HEK293 (cell line): ENCODE results near the gene CYS1.

Source experiments
- ZBTB1 ChIP-seq: fragments of 450-650 bp; formaldehyde crosslinking; IDR thresholded peaks from 2 replicates; pipeline ENCODE4 v1.5.1; 2016; ENCODE audit warnings: missing biosample characterization, missing genetic modification characterization
- ZNF830 ChIP-seq: fragments of 450-650 bp; IDR thresholded peaks from 2 replicates; pipeline ENCODE4 v1.5.0; 2018; ENCODE audit warnings: missing biosample characterization, missing genetic modification characterization, low read depth, mild to moderate bottlenecking, moderate library complexity
- TF ChIP-seq, protein P1 (sequence below): fragments of 450-650 bp; formaldehyde crosslinking; IDR thresholded peaks from 2 replicates; pipeline ENCODE4 v1.5.1; 2017; ENCODE audit warnings: missing biosample characterization, missing genetic modification characterization
- TF ChIP-seq, protein P2 (sequence below): fragments of 450-650 bp; formaldehyde crosslinking; IDR thresholded peaks from 2 replicates; pipeline ENCODE4 v1.5.1; 2016; ENCODE audit warnings: missing biosample characterization, missing genetic modification characterization
- TF ChIP-seq, protein P3 (sequence below): fragments of 450-650 bp; formaldehyde crosslinking; IDR thresholded peaks from 2 replicates; pipeline ENCODE4 v1.5.1; 2016; ENCODE audit warnings: missing biosample characterization, missing genetic modification characterization

DNA sequence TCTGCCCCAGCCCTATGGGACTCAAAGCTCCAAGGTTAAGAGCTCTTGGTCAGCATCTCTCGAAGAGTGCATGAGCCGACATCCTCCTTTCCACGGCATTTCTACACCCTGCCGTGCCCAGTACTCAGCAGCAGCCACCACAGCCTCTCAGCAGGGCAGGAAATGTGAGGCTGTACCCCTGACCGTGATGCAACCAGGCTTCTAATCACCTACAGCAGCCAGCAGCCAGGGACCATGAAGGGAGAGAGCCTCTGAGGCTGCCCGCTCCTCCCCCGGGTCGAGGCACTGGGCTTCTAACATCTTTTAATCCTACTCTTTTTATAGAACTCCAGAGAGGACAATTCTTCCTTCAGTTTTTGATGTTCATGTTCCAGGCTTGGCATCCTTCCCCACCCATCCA, 6.5 kb downstream of the CYS1 start:
- TF ChIP-seq, protein P1, sequence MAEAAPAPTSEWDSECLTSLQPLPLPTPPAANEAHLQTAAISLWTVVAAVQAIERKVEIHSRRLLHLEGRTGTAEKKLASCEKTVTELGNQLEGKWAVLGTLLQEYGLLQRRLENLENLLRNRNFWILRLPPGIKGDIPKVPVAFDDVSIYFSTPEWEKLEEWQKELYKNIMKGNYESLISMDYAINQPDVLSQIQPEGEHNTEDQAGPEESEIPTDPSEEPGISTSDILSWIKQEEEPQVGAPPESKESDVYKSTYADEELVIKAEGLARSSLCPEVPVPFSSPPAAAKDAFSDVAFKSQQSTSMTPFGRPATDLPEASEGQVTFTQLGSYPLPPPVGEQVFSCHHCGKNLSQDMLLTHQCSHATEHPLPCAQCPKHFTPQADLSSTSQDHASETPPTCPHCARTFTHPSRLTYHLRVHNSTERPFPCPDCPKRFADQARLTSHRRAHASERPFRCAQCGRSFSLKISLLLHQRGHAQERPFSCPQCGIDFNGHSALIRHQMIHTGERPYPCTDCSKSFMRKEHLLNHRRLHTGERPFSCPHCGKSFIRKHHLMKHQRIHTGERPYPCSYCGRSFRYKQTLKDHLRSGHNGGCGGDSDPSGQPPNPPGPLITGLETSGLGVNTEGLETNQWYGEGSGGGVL (tag by site-specific recombination), result no peak
- TF ChIP-seq, protein P2, sequence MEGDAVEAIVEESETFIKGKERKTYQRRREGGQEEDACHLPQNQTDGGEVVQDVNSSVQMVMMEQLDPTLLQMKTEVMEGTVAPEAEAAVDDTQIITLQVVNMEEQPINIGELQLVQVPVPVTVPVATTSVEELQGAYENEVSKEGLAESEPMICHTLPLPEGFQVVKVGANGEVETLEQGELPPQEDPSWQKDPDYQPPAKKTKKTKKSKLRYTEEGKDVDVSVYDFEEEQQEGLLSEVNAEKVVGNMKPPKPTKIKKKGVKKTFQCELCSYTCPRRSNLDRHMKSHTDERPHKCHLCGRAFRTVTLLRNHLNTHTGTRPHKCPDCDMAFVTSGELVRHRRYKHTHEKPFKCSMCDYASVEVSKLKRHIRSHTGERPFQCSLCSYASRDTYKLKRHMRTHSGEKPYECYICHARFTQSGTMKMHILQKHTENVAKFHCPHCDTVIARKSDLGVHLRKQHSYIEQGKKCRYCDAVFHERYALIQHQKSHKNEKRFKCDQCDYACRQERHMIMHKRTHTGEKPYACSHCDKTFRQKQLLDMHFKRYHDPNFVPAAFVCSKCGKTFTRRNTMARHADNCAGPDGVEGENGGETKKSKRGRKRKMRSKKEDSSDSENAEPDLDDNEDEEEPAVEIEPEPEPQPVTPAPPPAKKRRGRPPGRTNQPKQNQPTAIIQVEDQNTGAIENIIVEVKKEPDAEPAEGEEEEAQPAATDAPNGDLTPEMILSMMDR (tag by site-specific recombination), result no peak
- TF ChIP-seq ZBTB1 (tag by site-specific recombination), result no peak
- no peak for TF ChIP-seq ZNF830 (tag by site-specific recombination)
- TF ChIP-seq, protein P3, sequence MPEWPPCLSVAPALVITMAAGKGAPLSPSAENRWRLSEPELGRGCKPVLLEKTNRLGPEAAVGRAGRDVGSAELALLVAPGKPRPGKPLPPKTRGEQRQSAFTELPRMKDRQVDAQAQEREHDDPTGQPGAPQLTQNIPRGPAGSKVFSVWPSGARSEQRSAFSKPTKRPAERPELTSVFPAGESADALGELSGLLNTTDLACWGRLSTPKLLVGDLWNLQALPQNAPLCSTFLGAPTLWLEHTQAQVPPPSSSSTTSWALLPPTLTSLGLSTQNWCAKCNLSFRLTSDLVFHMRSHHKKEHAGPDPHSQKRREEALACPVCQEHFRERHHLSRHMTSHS, result no peak
